ENCODE data around the gene CACNA1B. TPM values are rescaled to one million over a fixed set of nuclear protein-coding genes. Genes with fewer than 3 reads are reported as not detected.

CACNA1B gene
- total RNA-seq, 2 donors from 2014 or later, result 0.19 to 0.42 TPM

- Histone ChIP-seq H3K4me1 (no peaks in the 10 kb centered on the region), H3K9ac (ENCODE audit: low read depth in 2 of 2, low read length in 2 of 2) (no peak overlapping the region), H3K4me3 (no peak overlapping the region), H3K9me3 (no peaks in the 10 kb centered on the region), H3K27ac (no peak overlapping the region), H3K27me3 (no peaks in the 10 kb centered on the region), H3K36me3 (peaks cover 12% of the 10 kb centered on the region)
- intact Hi-C loops (cut with DNase I), result no loop called here
- no peak for DNase-seq
- TF ChIP-seq CTCF (IDR thresholded peaks at IDR 0.05), result no peak
Observed at GRCh38 chr9:137832830-137833590, 44.6 kb upstream of the CACNA1B start.

- Histone ChIP-seq H3K36me3 (peaks cover 12% of the 10 kb centered on the region), H3K9ac (ENCODE audit: low read depth in 2 of 2, low read length in 2 of 2) (no peak overlapping the region)
- TF ChIP-seq CTCF (IDR thresholded peaks at IDR 0.05), result no peak
Observed at GRCh38 chr9:137833721-137834613, 43.6 kb upstream of the CACNA1B start.

DNA sequence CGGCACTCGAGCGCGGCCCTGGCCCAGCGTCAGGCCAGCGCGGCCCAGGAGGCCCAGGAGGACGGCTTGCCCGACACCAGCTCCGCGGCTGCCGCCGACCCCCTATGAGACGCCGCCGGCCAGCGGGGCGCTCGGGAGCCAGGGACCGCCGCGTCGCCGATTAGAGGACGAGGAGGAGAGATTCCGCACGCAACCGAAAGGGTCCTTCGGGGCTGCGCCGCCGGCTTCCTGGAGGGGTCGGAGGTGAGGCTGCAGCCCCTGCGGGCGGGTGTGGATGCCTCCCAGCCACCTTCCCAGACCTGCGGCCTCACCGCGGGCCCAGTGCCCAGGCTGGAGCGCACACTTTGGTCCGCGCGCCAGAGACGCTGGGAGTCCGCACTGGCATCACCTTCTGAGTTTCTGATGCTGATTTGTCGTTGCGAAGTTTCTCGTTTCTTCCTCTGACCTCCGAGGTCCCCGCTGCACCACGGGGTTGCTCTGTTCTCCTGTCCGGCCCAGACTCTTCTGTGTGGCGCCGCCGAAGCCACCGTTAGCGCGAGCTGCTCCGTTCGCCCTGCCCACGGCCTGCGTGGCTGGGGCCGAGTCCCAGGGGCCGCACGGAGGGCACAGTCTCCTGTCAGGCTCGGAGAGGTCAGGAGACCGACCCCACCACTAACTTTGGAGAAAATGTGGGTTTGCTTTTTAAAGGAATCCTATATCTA is 42.6 kb upstream of the CACNA1B start:
- DNase-seq, result no peak
- intact Hi-C loops (cut with DNase I), result no loop called here
- no peak overlapping the region for H3K9ac ChIP-seq (ENCODE audit: low read depth in 2 of 2, low read length in 2 of 2)
- peaks cover 12% of the 10 kb centered on the region for H3K36me3 ChIP-seq
- no peaks in the 10 kb centered on the region for H3K27me3 ChIP-seq
- H3K9me3 ChIP-seq, result no peaks in the 10 kb centered on the region
- TF ChIP-seq CTCF (IDR thresholded peaks at IDR 0.05), result no peak
- no peak overlapping the region for H3K4me3 ChIP-seq
- no peaks in the 10 kb centered on the region for H3K4me1 ChIP-seq
- no peak overlapping the region for H3K27ac ChIP-seq

More at GRCh38 chr9:137833721-137834613, 43.6 kb upstream of the CACNA1B start:
- DNase-seq, result no peak
- Histone ChIP-seq H3K27me3 (no peaks in the 10 kb centered on the region), H3K27ac (no peak overlapping the region), H3K9me3 (no peaks in the 10 kb centered on the region), H3K4me3 (no peak overlapping the region), H3K4me1 (no peaks in the 10 kb centered on the region)
- intact Hi-C loops (cut with DNase I), result no loop called here

DNA sequence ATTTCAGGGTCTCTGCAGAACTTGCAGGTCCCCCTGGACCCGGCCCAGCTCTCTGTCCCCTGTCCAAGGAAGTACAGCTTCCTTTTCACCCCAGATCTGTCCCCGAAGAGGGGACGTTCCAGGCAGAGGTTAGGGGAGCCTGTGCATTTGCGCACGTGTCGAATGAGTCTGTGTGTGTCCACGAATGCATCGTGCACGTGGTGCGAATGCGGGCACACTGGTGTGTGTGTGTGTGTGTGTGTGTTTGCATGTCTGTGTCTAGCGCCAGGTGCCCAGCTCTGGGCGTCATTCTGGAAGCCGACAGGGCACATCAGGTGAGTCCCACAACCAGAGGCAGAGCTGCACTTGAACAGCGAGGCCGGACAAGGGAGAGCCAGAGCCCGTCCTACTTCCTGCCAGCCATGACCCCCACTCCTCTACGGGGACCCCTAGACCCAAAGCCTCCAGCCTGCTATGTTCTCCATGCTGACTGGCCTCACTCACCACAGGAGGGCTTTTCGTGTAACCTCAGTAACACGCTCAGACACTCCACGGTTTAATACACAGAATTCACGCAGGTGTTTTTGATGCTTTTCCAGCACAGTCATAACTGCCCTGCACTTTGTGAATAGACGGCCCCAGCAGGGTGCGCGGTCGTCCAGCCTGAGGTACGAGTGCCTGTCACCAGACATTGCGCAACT is 41.3 kb upstream of the CACNA1B start:
- intact Hi-C loops (cut with DNase I), result no loop called here
- TF ChIP-seq CTCF (IDR thresholded peaks at IDR 0.05), result no peak
- Histone ChIP-seq H3K36me3 (peaks cover 12% of the 10 kb centered on the region), H3K9ac (ENCODE audit: low read depth in 2 of 2, low read length in 2 of 2) (no peak overlapping the region), H3K9me3 (no peaks in the 10 kb centered on the region), H3K4me3 (no peak overlapping the region), H3K4me1 (no peaks in the 10 kb centered on the region), H3K27me3 (no peaks in the 10 kb centered on the region), H3K27ac (no peak overlapping the region)
- no peak for DNase-seq

DNA sequence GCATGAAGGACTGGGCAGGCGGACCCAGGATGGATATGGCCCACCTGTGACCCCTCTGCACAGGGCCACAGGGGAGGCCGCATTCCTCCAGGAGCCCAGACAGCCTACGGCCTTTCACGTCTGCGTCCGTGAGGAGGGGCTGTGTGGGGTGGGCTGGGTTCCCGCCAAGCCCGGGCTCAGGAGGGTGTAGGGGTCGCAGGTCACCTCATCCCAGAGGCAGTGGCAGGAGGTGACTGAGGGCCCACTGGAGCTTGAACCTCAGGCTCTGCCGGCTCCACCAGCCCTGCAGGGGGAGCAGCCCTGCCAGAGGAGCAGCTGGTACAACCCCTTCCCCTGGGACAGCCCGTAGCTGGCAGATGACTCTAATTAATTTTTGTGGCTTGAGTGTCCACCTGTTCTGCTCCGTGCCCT is 40.7 kb upstream of the CACNA1B start:
- DNase-seq, result no peak
- H3K27me3 ChIP-seq, result no peaks in the 10 kb centered on the region

More for the DNA sequence above, 40.7 kb upstream of the CACNA1B start:
- no peak overlapping the region for H3K9ac ChIP-seq (ENCODE audit: low read depth in 2 of 2, low read length in 2 of 2)
- H3K4me1 ChIP-seq, result no peaks in the 10 kb centered on the region
- no peak for TF ChIP-seq CTCF (IDR thresholded peaks at IDR 0.05)
- H3K36me3 ChIP-seq, result peaks cover 12% of the 10 kb centered on the region
- intact Hi-C loops (cut with DNase I), result no loop called here
- H3K4me3 ChIP-seq, result no peak overlapping the region
- no peaks in the 10 kb centered on the region for H3K9me3 ChIP-seq
- no peak overlapping the region for H3K27ac ChIP-seq

Data from colonic mucosa (tissue), 4 donors.